Progenitor cell of endocrine pancreas (in vitro differentiated cells): Measurements from ENCODE around the gene IGSF11. TPM values are rescaled to one million over a fixed set of nuclear protein-coding genes. Genes with fewer than 3 reads are reported as not detected.

Experiments used
- DNase-seq: peaks from one replicate; pipeline ENCODE4 v3.0.0; 2021; ENCODE audit warnings: low spot score; ENCODE audit not compliant: unreplicated experiment
- H3K27ac Mint-ChIP-seq: 2 replicates; pipeline ENCODE4 v1.8.0; 2021; ENCODE audit warnings: mild to moderate bottlenecking, moderate library complexity, mixed read lengths
- H3K27me3 Mint-ChIP-seq: 2 replicates; pipeline ENCODE4 v1.8.0; 2021; ENCODE audit warnings: mixed read lengths
- H3K36me3 Mint-ChIP-seq: 2 replicates; pipeline ENCODE4 v1.8.0; 2022; ENCODE audit warnings: mixed read lengths; ENCODE audit not compliant: insufficient read depth
- H3K4me1 Mint-ChIP-seq: 2 replicates; pipeline ENCODE4 v1.8.0; 2021; ENCODE audit warnings: low read depth, mixed read lengths
- H3K4me3 Mint-ChIP-seq: 2 replicates; pipeline ENCODE4 v1.8.0; 2021; ENCODE audit warnings: low read depth, mild to moderate bottlenecking, moderate library complexity, mixed read lengths
- H3K9me3 Mint-ChIP-seq: 2 replicates; pipeline ENCODE4 v1.8.0; 2021; ENCODE audit warnings: low read depth, mixed read lengths
- total RNA-seq: library from RNA; stranded (reverse); gene quantifications from 2 replicates; pipeline ENCODE4 v1.2.1, GENCODE V29; 2021
- TF ChIP-seq, protein P1 (sequence below): fragments of 200-600 bp; sonication (generic); IDR thresholded peaks from one replicate; pipeline ENCODE4 v1.5.0; 2021; ENCODE audit warnings: antibody characterized with exemption, mild to moderate bottlenecking; ENCODE audit not compliant: unreplicated experiment

Gene IGSF11
- total RNA-seq, 1 donor from 2014 or later = 2.2 TPM

DNA sequence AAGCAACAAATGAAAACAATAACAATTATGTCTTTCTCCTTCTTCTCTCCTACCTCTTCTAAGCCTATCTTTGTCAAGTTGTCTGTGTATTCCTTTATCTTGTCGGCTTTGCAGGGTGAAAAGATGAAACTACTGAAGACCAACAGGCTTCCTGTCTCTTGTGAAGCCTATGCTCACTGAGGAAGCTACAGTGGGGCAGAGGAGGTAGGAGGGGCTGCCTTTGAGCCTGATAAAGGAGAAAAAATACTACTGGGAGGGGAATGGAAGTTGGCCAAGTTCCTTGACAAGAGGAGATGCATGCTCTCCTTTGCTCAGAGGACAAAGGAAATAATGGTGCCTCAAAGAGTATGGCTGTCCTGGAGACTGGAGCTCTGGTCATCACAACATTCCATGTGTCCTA is 92.0 kb downstream of the IGSF11 start:
- no peaks in the 10 kb centered on the region for H3K27me3 Mint-ChIP-seq
- H3K9me3 Mint-ChIP-seq = no peaks in the 10 kb centered on the region
- H3K36me3 Mint-ChIP-seq = no peaks in the 10 kb centered on the region
- no peaks in the 10 kb centered on the region for H3K4me1 Mint-ChIP-seq
- TF ChIP-seq, protein P1, sequence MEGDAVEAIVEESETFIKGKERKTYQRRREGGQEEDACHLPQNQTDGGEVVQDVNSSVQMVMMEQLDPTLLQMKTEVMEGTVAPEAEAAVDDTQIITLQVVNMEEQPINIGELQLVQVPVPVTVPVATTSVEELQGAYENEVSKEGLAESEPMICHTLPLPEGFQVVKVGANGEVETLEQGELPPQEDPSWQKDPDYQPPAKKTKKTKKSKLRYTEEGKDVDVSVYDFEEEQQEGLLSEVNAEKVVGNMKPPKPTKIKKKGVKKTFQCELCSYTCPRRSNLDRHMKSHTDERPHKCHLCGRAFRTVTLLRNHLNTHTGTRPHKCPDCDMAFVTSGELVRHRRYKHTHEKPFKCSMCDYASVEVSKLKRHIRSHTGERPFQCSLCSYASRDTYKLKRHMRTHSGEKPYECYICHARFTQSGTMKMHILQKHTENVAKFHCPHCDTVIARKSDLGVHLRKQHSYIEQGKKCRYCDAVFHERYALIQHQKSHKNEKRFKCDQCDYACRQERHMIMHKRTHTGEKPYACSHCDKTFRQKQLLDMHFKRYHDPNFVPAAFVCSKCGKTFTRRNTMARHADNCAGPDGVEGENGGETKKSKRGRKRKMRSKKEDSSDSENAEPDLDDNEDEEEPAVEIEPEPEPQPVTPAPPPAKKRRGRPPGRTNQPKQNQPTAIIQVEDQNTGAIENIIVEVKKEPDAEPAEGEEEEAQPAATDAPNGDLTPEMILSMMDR = no peak
- H3K4me3 Mint-ChIP-seq = no peak overlapping the region
- no peak overlapping the region for H3K27ac Mint-ChIP-seq
- no peak for DNase-seq

DNA sequence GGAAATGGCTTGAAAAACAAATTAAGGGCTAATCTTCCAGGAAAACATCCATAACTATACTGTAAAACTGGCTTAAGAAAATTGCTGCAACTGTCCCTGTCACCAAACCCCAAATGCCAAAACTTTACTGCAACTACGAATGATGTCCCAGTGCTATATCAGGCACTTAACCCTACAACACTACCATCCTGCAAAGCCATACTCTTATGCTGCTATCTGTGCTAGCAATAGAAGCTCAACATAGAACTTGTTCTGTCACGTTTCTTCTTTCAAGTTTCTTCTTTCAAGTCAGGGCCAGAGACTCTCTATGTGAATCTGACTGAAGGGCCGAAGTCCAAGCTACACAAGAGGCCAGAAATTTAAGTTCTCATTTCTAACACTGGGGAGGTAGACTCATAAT is 92.5 kb downstream of the IGSF11 start:
- Mint-ChIP-seq H3K27me3 (no peaks in the 10 kb centered on the region), H3K4me1 (no peaks in the 10 kb centered on the region), H3K4me3 (no peak overlapping the region), H3K36me3 (no peaks in the 10 kb centered on the region), H3K9me3 (no peaks in the 10 kb centered on the region), H3K27ac (no peak overlapping the region)
- DNase-seq = no peak
- TF ChIP-seq, protein P1 = no peak

DNA sequence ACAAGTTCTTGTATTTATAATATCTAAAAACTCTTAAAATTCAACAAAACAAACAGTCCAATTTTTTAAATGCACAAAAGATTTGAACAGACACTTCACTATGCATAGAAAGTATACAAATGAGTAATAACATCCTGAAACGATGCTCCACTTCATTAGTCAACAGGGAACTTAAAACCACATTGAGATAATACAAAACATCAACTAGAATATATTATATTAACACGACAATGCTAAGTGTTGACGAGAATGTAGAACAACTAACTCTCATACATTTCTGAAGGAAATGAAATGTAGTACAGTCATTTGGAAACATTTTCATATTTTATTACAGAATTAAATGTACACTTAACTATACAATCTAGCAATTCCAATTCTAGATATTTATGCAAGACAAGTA is 93.4 kb downstream of the IGSF11 start:
- Mint-ChIP-seq H3K36me3 (no peaks in the 10 kb centered on the region), H3K27ac (no peak overlapping the region), H3K27me3 (no peaks in the 10 kb centered on the region), H3K4me3 (no peak overlapping the region), H3K9me3 (no peaks in the 10 kb centered on the region), H3K4me1 (no peaks in the 10 kb centered on the region)
- DNase-seq = no peak
- TF ChIP-seq, protein P1 = no peak

DNA sequence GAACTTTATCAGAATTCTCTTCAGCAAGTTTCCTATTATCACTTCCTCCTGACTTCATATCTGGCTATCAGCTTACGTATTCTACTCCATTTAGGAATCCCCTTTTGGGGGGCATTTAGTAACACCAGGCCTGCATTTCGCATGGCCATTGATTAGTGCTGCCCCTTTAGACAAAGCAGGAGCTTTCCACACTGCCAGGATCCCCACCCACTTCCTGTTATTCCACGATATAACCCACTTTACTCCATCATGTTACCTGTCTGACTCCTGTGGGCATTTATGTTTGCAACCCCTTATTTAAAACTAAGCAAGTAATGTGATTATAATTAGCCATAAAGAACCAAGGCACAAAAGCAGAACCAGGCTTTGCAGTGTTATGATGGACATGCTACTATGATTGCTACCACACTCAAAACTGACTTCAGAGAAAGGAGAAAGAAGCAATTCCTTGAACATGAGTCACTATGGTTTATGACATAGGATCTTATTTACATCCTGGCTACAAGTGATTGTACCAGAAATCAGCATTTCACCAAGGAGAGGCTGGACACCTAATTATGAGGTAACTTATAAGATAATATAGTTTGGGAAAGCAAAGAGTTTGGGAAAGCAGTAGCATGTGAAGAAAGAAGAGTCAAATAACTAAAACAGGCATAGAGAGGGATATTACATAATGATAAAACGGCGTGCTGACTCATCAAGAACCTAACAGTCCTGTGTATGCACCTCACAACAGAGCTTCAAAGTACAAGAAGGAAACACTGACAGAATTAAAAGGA is 96.3 kb downstream of the IGSF11 start:
- DNase-seq = no peak
- Mint-ChIP-seq H3K4me3 (no peak overlapping the region), H3K9me3 (no peaks in the 10 kb centered on the region), H3K27me3 (no peaks in the 10 kb centered on the region), H3K36me3 (no peaks in the 10 kb centered on the region), H3K4me1 (no peaks in the 10 kb centered on the region), H3K27ac (no peak overlapping the region)
- TF ChIP-seq, protein P1 = no peak

DNA sequence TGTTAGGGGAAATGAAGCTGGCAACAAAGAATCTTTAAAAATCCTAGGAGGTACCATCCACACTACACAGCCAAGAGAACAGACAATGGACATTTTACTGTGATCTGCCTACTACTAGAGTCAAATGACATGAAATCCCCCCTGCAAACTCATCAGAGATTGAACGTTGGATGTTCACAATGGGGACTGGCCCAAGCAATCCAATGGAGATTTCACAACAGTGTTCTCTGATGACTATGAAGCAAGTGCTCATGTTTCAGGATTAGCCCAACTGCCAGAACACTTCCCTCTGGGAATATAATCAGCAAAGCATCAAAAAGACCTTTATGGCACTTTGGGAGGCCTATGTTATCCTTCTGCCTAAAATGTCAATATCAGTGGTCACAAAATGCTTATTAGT is 97.8 kb downstream of the IGSF11 start:
- no peak overlapping the region for H3K27ac Mint-ChIP-seq
- no peaks in the 10 kb centered on the region for H3K36me3 Mint-ChIP-seq
- TF ChIP-seq, protein P1 = no peak
- H3K4me1 Mint-ChIP-seq = no peaks in the 10 kb centered on the region
- no peaks in the 10 kb centered on the region for H3K9me3 Mint-ChIP-seq
- H3K27me3 Mint-ChIP-seq = no peaks in the 10 kb centered on the region
- DNase-seq = no peak
- H3K4me3 Mint-ChIP-seq = no peak overlapping the region
